NCI-H2227 (cell line): ENCODE results near the gene APBB1IP.
"Not testable (repeated sequence)": the region's sequence is repeated elsewhere in the genome, so short reads cannot be mapped to it uniquely, and the experiment has no call there.

Experiments
- DNase-seq: peaks from one replicate; lab custom pipeline; 2025; ENCODE audit not compliant: unreplicated experiment; lab: John Stamatoyannopoulos, UW

The APBB1IP gene

DNA sequence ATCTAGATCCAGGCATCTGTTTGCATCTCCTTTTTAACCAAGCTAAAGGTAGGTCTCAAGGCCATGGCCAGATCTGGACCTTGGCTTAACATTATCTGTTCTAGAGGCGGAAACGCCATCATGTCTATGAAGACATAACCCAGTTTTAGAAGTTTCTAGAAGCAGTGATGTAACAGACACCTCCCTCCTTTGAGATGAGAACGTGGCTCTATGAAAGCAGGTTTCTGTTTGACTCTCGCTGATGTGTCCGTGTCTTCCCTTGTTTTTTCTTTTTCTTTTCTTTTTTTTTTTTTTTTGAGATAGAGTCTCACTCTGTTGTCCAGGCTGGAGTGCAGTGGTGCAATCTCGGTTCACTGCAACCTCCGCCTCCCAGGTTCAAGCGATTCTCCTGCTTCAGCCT is 36.7 kb downstream of the APBB1IP start:
- not testable (repeated sequence) for DNase-seq

DNA sequence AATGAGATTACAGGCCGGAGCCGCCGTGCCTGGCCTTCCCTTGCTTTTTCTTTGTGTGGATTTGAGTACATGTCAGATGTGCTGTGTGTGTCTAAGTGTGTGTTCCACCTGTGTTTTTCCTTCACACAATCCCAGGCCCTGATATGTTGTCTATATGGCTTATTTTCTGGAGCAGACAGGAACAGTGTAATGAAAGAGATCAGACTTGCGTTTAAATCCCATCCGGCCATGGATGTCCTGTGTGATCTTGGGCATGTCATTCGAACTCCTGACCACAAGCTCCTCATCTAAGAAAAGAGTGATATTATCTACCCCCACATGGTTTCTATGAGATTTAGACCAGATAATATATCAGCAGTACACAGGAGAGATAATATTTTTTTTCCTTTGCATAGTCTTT is 37.2 kb downstream of the APBB1IP start:
- DNase-seq, result no peak

GRCh38 chr10:26477501-26477900 is 39.4 kb downstream of the APBB1IP start:
- DNase-seq, result no peak

GRCh38 chr10:26478061-26478460 is 39.9 kb downstream of the APBB1IP start:
- no peak for DNase-seq

DNA sequence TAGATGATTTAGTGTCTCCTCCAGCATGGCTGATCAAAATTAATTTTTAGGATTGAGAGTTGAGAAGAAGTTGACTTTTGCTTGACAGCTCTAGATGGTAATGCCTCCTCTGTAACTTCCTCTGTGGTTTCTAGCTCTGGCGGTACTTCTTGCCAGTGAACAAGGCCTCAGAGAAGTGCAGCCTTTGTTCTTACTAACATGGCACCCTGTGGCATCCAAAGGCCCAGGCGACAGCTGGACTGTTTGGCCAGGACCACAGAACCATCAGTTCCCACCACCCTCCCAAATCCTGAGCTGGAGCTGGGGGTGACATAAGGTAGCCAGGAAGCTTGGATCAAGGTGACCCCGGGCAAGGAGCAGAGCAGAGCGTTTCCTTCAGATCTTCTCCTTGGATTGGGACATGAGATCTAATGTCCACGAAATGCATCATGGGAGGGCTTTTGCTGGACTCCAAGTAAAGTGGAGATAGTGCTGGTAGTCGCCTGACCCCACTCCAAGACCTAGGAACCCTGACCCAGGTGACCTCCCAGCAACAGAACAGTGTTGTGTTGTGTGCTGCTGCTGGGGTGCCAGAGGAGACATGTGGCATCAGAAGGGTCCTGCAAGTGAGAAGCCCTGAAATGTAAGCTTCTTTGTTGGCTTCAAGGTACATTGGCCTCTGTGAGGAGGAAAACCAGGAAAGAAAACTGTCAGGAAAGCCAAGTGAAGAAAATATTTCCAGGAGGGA is 41.8 kb downstream of the APBB1IP start:
- DNase-seq, result no peak

DNA sequence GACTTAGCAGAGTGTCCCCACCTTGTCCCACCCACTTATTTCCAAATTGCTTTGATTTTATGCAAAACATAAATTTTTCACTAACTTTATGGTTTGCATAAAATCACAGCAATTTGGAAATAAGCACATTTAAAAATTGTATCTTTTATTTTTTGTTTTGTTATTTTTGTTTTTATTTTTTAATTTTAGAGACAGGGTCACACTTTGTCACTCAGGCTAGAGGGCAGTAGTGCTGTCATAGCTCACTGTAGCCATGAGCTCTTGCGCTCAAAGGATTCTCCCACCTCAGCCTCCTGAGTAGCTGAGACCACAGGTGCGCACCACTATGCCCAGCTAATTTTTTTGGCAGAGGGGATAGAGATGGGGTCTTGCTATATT is 43.2 kb downstream of the APBB1IP start:
- DNase-seq, result no peak

GRCh38 chr10:26481914-26482550 is 43.9 kb downstream of the APBB1IP start:
- DNase-seq, result no peak

DNA sequence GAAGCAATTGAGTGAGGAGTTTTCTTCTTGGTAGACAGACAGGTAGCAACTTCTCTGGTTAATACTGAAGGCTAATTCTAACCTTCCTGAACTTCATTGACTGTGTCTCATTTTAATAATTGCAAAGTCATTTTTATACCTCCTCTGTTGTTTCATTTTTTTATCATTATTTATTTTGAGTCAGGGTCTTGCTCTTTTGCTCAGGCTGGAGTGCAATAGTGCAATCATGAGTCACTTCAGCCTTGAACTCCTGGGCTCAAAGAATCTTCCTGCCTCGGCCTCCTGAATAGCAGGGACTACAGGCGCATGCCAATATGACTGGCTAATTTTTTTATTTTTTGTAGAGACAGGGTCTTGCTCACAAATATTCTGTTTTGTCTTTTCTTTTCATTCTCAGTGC is 45.4 kb downstream of the APBB1IP start:
- DNase-seq, result no peak

DNA sequence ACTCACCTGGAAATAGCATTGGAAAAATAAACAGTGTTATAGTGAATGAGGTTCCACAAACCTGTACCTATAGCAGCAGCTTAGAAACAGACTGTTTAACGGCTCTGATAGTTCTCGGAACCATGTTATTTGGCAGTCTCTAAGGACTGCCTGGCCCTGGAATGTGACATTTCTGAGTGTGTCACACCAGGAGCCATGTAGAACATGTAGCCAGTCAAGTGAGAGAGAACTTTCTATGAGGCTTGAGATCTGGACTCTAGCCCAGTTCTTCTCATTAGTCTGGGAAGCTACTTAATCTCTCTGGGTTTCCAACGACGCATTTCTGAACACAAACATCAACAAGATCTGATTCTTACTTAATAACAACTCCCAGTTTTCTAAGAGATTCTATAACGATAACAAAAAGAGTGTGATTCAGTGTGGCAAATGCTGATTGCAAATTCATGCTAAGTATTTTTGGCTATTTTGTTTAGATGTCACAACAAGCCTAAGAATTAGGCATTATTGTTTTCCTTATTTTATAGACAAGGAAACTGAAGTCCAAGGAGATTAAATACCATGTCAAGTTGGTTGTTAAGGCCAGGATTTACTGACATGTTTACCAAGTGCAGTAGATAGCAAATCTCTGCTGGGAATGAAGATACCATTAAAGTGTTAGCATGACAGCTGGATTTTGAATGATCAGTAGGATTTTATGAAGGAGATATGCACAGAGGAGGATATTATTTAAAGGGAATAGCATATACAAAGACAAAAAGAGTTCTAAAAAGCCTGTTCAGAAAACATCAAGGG is 47.2 kb downstream of the APBB1IP start:
- no peak for DNase-seq

DNA sequence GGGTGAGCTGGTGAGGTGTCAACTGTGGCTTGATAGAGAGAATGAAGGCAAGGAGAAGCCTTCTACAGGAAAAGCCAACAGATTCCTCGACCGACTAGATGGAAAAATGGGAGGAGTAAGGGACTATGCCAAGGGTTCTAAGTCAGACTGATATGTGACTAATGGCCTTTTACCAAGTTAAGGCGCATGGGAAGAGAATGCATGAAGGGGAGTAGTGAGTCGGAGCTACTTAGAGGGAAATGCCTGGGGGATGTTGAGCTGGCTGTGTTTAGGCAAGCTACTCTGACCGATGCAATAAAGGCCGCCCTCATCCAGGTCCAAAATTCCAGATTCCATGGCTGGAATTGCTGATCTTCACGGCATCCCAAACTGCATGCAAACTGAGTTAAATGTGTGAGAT is 48.2 kb downstream of the APBB1IP start:
- no peak for DNase-seq

GRCh38 chr10:26486990-26487850 is 49.1 kb downstream of the APBB1IP start:
- no peak for DNase-seq

DNA sequence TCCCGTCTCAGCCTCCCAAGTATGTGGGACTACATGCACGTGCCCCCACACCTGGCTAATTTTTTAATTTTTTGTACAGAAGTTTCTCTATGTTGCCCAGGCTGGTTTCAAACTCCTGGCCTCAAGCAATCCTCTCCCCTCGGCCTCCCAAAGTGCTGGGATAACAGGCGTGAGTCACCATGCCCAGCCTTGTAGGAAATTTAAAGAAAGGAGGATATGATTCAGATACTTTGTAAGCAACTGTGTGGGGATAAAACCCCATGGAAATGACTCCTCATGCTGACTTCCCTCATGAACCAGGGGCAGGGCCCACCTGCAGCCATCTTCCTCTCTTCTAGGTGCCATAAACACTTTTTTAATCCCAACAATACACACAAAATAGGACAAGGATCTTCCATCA is 50.2 kb downstream of the APBB1IP start:
- no peak for DNase-seq

- DNase-seq, result no peak
These were observed 50.9 kb downstream of the APBB1IP start for GRCh38 chr10:26489081-26489480.

GRCh38 chr10:26490367-26490766 is 52.2 kb downstream of the APBB1IP start:
- DNase-seq, result not testable (repeated sequence)

GRCh38 chr10:26491276-26491675 is 53.1 kb downstream of the APBB1IP start:
- DNase-seq, result no peak

- DNase-seq, result no peak
These were observed 53.8 kb downstream of the APBB1IP start for GRCh38 chr10:26491934-26492333.

DNA sequence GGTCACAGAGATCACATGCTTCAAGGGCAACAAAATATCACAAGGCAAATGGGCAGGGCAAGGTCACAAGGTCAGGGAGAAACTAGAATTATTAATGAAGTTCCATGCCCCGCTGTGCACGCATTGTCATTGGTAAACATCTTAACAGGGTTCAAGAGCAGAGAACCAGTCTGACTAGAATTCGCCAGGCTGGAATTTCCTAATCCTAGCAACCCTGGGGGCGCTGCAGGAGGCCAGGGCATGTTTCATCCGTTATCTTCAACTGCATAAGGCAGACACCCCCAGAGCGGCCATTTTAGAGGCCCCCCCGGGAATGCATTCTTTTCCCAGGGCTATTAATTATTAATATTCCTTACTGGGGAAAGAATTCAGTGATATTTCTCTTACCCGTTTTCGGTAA is 54.6 kb downstream of the APBB1IP start:
- DNase-seq, result not testable (repeated sequence)

GRCh38 chr10:26494018-26494417 is 55.9 kb downstream of the APBB1IP start:
- no peak for DNase-seq

GRCh38 chr10:26499426-26499825 is 61.3 kb downstream of the APBB1IP start:
- DNase-seq, result no peak

DNA sequence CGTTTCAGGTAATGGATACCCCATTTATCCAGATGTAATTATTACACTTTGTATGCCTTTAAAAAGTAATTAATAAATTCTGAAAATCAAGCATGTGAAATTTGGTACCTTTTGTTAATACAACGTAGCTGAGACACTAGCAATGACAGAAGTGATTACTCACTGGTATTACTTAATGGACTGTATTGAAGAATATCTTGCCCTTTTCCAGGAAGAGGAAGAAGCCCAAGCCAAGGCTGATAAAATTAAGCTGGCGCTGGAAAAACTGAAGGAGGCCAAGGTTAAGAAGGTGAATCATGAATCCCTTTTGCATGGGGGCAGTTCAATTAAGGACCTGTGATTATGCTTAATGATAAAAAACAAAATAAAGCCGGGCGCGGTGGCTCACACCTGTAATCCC is 64.8 kb downstream of the APBB1IP start:
- DNase-seq, result no peak

- DNase-seq, result no peak
These were observed 65.8 kb downstream of the APBB1IP start for GRCh38 chr10:26503911-26504310.
